Activated CD4-positive, alpha-beta T cell treated with anti-CD3 and anti-CD28 coated beads for 24 hours (primary cell): Measurements from ENCODE around the gene BSN.

Source experiments
- DNase-seq, 2 donors: peaks; one replicate each; pipeline ENCODE4 v3.0.0-alpha.2; 2020; ENCODE audit warnings: low read depth in 2 of 2

The BSN gene

DNA sequence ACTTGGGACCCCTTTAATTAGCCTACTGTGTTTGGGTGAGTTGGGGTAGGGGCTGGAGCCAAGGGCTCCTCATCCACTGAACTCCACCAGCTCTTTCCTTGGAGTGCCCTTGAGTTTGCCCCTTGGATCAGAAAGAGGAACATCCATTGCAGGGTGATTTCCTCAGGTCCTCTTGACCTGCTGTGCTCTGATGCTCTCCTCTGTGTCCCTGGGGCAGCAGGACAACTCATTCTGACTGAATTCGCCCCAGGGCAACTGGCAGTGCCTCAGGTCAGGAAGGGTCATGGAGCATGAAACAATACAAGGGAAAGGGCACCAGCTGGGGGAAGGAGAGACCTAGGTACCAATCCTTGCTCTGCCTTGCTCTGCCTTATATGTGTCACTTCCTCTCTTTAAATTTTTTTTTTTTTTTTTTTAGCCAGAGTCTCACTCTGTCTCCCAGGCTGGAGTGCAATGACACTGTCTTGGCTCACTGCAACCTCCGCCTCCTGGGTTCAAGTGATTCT is 47.8 kb downstream of the BSN start:
- no peak for DNase-seq

DNA sequence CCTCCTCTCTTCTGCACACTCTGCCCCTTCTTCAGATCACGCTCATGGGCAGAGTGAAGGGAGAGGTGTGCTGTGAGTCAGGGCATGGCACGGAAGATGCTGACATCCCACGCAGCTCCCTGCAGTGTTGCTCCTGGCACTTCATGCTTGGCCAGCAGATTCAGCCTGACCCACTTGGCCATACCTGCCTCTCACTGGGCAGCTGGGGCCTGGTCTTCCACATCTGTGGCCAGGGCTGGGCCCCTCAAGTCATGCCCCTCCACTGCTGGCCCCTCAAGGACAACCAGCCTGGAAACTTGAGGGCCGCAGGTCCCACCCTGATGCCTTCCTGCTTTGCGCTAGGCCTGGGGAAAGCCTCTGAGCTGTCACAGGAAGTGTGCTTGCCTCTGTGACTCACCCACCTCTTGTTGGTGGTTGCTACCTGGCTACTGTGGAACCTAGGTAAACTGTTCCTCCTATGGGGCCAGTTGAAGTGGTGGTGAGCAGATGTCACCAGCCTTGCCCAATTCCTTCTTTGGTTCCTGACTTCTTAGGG is 48.7 kb downstream of the BSN start:
- DNase-seq: peak in 1 of 2 donors; percentile 26

DNA sequence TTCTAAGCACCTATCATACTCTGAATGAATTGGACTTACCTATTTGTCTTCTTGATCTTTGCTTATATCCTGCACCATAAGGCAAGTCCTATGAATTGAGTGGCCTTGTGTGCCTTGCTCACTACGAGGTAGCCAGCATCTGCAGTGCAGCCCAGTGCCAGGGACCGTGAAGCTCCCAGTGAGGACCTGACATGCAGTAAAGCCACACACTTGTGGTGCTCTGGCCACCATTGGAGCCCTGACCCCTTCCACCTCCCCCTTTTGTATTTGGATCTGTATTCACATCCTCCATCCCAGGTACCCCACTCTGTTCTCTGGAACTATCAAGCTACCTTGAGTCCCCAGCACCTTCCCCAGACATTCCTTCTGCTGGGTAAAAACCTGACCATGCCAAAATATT is 52.1 kb downstream of the BSN start:
- no peak for DNase-seq

DNA sequence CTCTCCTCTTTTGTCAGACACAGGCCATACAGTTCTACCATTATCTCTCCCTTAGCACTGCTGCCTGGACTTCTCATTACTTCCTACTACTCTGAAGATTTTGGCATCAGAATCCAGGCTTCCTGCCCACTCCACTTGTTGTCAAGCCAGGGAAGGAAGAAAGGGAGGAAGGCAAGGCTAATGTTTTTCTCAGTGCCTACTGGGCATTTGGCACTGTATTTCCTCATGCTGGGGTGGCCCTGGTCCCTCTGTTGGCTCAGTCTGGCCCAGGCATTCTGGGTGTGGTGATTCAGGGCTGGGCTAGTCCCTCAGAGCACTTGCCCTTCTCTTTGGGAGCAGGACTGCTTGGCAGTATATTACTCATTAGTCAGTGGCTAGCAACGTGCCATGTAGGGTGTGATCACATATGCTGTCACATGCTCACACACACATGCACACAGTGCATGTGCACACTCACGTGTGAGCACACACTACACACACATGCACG is 52.9 kb downstream of the BSN start:
- DNase-seq: no peak

DNA sequence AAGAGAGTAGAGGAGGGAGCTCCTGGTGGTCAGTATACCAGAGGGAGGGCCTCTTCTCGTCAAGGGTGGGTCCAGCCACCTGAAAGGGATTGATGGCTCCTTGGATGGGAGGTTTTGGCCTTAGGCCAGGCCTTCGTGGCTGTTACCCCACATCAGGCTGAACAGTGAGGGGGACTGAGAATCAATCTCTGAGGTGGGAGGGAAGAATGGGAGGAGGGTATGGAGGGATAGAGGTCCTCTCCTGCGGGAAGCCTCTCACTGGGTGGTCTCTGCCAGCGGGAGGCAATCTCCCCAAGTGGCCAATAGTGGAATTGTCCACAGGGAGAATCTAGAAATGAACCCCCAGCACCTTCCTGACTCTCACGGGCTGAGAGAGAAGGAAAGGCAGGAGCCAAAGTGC is 53.5 kb downstream of the BSN start:
- no peak for DNase-seq

DNA sequence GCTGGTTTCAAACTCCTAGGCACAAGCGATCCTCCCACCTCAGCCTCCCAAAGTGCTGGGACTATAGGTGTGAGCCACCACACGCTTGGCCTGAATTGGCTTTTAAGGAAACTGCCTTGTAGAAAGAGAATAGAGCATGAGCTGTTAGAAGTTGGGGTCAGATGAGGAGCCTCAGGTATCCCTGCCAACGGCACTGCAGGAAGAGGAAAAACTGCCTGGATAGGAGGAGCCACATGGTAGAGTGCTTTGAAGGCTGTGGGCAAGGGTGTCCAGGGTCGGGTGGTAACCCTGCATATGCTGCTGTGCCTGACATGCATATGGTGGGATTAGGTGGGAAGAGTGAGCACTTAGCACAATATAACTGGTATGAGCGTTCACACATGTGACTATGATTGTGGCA is 55.0 kb downstream of the BSN start:
- DNase-seq: no peak

DNA sequence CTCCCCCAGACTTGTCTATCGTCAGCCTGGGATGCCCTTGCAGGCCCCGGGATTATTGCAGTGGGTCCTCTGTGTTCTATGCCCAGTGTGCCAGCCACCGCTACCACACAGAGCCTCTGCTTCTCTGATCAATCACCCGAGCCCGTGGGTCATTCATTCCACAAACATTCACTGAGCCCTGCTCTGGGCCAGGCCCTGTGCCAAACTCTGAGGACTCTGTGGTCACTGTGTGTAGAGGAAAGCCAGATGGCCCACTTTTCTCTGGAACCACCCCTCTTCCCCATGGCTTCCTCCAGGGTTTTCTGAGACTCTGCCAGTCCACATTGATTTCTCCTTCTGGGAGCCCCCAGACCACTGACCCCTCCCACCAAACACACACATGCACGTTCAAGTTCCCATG is 55.5 kb downstream of the BSN start:
- DNase-seq: no peak

DNA sequence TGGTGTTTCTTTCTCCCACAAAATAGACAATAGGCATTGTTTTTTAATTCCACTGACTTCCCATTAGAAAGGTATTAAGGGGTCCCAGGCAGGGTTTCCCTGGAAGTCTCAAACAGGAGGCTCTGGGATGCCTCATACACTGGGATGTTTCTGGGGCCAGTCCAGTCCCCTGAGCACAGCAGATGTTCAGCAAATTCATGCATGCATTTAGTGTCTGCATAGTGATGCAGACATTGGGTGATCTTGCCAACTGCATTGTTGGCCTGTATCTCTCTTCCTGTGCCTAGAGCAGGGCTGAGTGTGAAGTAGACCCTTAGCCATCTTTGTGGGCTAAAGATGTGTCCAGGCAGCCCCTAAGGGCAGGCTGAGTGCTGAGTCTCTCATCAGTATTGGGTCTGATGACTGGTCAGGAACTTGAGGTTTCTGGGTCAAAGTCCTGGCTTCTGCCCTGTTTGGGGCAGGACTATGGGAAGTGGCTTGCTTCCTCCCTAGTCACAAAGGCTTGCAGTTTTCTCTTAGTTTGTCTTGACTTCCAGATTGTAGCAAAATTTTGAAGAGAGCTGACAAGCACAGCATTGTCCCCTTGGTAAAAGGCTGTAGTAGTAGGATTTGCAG is 56.5 kb downstream of the BSN start:
- DNase-seq: no peak

DNA sequence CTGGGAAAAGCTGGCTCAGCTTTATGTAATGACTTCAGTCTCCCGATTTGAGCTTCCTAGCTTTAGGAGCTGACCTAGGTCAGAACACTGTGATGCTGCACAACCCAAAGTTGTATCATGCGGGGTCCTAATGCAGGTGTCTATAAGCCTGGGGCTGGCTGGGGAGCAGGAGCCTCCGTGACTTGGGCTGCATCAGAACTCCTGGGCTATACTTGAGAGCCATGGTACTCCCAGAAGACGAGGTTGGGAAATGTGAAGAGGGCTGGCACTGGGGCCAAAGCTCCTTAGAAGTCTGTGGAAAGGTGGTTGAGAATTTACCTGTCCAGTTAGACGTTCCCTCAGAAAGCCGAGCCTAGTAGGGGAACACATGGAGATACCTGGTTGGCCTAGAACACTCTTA is 57.0 kb downstream of the BSN start:
- DNase-seq: no peak

DNA sequence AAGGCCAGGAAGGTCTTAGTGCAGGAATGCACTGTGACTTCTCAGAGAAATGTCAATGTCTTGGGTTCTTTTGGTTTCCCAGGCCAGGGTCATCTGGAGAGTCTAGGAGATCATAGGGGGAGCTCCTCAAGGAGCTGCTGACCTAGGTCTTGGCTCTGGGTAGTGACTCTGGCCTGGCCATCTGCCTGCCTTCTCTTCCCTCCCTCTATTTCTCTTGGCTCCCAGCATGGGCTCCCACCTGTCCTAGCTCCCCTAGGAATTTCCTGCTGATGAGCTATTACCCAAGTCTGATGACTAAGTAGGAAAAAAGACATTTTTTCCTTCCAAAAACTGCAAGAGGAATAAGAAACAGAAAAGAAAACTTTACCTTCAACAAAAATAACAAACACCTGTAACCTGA is 57.4 kb downstream of the BSN start:
- DNase-seq: no peak

DNA sequence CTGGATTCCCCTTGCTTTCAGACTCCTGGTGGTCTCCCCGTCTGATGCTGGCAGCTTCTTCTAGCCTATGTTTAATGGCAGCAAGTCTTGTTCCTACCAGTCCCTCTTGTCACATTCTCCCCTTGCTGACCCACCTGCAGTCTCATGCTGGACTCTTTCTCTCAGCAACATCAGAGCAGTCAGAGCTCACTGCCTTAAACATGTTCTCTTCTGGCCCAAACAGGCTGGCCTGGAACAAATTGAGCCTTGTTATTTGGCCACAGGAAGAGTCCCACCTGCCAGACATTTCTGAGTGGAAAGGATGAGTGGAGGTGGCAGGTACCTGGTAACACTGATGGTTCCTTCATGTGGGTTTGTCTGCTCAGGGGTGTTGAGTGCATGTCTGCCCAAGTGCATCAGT is 60.7 kb downstream of the BSN start:
- DNase-seq: no peak

DNA sequence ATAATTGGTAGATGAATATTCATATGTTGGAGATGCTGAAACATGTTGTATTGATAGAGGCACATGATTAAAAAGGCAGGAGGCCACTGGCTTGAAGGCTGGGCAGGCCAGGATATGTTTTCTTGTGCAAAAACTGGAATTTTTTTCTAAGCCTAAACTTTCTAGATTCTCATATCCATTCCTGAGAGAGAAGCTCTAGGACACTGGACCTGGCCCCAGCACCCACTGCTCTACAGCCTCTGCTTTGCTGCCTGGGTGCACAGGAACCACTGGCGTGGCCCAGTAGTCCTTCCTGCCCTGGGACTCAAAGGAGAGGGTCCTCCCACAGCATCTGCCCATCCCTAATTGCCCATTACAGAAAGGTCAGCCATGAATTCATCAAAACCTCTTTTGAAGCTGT is 61.8 kb downstream of the BSN start:
- DNase-seq: no peak

DNA sequence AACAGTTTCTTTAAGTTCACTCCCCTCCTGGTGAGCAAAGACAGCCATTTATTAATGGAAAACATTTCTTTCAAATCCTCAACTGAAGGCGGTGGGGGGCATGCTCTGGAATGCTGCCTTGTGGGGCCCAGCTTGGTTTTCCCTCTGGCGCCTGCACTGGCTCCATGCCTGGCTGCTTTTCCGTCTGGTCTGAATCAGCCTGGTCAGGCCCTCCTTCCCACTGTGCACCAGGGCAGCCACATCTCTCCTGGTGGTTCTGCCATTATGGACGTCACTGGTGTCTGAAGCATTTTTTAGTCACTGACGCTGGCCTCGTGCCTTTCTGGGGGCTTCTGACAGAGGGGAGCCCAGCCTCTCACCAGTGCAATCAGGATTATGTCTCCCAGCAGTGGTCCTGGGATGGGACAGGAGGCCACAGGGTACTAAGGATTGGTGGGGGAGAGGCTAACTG is 62.2 kb downstream of the BSN start:
- no peak for DNase-seq

DNA sequence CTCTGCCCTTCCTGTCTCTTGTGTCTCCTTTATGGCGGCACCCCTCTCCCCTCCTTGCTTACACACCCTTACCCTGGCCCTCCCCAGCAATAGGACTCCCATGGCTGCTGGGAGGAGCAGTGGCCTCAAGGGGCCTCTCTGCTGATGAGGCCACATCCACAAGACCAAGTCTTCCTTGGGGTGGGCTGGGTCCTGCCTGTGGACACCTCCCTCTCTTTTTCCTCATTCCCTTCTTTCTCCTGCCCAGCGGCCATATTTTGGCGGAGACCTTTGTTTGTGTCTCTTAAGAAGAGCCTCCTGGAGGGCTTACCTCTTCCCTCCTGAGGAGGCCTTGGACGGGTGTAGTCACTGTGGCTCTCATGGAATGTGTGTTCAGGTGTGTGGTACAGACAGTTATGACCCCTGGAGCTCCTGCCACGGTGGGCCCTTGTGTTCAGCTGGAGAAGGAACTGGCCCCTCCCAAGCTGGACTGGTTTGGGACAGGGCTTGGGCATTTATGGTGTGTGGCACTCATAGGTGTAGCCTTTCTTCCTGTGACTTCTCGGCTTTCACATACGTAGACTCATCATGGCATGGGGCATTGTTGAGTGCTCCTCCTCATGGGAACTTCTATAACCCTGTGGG is 63.2 kb downstream of the BSN start:
- no peak for DNase-seq

DNA sequence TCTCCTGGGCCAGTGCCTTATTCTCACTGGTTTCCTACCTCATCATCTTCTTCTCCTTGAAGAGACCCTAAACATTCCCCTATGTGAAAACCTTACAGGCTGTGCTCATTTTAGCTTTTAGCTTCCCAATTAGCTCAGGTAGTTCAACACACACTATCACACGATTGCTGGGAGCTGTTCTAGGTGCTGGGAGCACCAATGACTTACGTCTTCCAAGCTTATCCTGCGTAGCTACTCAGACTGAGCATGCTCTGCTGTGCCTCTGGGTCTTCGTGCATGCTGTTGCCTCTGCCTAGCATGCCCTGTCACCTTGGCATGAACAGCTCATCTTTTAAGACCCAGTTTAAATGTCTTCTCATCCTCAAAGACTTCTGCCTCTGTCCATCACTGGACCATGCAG is 64.1 kb downstream of the BSN start:
- DNase-seq: no peak

DNA sequence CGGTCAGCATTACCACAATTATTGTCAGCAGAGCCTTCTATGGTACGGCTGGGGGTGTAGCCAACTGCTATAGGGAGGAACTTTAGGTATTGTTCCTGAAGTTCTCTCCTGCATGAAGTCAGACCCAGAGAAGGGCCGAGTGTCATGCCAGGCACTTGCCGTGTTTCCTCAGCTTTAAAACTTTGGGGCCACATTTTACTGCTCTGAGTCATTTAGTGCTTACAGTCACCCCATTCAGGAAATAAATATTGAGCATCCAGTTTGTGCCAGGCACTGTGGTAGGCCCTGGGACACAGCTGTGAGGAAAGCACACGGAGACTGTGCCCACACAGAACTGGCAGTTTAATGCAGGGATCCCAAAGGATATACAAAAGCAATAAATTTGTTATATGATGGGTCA is 65.4 kb downstream of the BSN start:
- DNase-seq: no peak

DNA sequence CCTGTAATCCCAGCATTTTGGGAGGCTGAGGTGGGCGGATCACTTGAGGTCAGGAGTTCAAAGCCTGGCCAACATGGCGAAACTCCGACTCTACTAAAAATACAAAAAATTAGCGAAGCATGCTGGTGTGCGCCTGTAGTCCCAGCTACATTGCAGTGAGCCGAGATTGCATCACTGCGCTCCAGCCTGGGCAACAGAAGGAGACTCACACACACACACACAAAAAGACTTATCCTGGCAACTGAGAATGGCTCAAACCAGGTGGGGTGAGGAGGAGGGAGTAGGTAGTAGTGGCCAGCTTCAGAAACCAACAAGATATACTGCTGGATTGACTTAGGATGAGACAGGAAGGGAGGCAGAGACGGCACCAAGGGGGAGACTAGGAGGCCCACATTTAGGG is 66.5 kb downstream of the BSN start:
- DNase-seq: no peak

DNA sequence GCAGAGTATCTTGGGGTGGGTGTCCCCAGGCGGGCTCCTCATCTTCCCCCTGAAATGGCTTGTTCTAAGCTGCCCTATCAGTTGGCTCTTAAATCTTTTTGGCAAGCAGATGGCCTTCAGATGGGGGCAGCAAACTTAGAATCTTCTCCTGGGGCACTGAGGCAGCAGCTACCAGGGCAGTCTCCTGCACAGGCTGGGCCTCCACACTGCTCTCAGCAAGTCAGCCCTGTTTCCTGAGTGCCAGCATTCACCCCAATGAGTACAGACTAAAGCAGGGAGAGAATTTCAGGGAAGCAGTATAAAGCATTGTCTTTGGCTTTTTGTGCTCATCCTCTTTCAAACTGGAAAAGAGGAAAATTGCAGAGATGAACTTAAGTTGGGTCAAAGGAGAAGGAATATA is 68.8 kb downstream of the BSN start:
- no peak for DNase-seq

DNA sequence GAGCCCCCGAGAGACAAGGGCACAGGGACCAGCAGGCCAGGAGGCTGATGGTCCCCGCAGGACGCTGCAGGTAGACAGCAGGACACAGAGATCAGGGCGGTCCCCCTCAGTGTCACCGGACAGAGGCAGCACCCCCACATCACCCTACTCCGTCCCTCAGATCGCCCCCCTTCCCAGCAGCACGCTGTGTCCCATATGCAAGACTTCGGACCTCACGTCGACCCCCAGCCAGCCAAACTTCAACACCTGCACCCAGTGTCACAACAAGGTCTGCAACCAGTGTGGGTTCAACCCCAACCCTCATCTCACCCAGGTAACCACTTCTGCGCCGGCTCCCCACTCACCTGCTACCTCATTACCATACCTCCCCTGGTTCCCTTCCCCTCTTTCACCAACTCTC is 70.8 kb downstream of the BSN start:
- DNase-seq: no peak

DNA sequence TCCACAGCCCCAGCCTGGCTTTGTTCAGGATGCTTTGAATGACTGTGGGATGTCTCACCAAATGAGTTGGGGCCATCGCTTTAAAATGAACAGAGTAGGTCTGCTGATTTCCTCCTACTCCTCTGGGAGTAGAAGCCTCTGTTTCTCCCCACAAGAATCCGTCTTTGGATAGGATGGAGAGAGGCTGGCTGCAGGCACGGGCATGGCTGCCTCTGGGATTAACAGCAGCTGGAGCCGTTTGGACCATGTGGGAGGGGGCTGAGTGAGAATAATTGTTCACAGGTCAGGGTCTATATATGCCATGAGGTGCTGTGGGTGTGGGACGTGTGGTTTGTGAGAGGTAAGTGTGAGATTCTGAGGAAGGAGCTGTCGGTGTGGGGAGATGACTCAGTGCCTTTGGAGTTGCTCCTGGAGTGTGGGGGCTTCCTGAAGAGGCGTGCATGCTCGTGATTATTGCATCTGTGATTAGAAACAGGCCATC is 71.9 kb downstream of the BSN start:
- DNase-seq: no peak

DNA sequence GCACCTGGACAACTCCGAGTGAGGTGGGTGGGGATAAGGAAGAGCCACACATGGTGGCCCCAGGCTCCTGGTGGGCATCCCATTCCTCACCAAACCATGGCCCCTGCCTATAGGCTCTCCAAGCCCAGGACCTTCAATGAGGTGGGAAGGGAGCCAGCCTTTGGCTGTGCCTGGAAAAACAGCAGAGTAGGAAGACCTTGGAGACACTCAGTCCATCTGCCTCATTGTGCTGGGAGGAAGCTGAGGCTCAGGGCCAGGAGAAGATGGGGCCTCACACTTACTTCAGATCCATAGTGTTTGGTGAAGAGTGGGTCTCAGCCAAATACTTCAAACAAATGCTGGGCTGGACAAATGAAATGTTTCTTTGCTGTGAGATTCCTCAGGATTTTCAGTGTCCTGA is 72.5 kb downstream of the BSN start:
- no peak for DNase-seq

DNA sequence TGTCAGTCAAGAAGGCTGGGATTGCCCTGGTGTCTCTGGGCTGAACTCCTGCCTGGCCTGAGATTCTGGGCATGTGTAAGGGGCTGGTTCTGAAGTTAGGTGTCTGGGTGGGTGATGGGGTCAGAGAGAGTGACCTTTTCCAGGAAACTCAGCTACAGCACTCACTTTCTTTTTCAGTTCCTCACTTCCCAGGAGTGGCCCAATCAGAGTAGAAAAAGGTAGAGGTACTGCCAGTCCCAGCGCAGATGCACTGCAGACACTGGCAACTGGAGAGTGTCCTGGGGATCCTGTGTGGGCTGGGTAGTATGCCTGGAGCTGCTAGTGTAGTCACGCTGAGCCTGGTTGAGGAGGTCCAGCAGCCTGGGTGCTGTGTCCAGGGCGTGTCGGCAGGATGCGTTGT is 73.4 kb downstream of the BSN start:
- DNase-seq: no peak

DNA sequence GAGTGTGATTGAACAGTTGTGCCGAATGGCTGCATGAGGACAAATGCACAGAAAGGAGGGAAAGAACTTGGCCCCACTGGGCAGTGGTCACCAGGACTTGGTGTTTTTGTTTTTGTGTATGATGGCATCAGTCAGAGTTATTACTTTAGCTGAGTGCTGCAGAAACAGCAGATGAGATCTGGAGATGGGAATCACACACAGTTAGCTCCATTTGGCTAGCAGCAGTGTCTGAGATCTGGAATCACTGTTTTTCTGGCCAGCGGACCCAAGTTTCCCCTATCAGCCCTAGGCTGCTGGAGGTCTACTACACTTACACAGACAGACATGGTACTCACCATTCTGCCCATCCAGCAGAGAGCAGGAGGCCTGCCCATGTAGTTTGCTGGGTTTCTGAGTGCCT is 74.0 kb downstream of the BSN start:
- no peak for DNase-seq
